ENCODE data around the gene PRIMA1. TPM values are rescaled to one million over a fixed set of nuclear protein-coding genes. Genes with fewer than 3 reads are reported as not detected.

The PRIMA1 gene
- total RNA-seq, 4 donors from 2014 or later = 21.1 to 46.8 (median 35.3) TPM

DNA sequence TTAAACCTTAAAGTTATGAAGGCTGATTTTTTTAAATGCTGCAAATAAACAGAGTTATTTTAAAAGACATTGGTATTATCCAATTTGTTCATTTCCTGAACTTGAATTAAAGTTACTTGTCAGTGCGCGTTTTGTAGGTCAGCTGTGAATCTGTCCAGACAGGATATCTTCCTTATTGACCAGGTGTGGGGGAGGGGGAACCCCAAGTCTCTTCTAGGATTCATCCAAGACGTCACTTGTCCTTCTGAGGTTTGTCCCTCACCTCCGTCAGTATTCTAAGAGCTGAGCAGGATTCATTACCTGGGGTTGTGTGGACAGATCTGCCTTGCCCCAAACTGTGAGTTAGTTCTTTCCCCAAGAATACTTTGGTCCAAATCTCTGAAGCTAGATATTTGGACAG, 8.8 kb upstream of the PRIMA1 start:
- H3K4me3 ChIP-seq = no peak overlapping the region
- 84 to 86% methylated on average over 4 of the region's 4 CpGs for WGBS, 2 donors
- no peaks in the 10 kb centered on the region for H3K36me3 ChIP-seq
- no peaks in the 10 kb centered on the region for H3K4me1 ChIP-seq
- TF ChIP-seq EP300 (IDR thresholded peaks at IDR 0.05) = no peak
- TF ChIP-seq POLR2A (IDR thresholded peaks at IDR 0.05) = no peak
- TF ChIP-seq, protein P1, sequence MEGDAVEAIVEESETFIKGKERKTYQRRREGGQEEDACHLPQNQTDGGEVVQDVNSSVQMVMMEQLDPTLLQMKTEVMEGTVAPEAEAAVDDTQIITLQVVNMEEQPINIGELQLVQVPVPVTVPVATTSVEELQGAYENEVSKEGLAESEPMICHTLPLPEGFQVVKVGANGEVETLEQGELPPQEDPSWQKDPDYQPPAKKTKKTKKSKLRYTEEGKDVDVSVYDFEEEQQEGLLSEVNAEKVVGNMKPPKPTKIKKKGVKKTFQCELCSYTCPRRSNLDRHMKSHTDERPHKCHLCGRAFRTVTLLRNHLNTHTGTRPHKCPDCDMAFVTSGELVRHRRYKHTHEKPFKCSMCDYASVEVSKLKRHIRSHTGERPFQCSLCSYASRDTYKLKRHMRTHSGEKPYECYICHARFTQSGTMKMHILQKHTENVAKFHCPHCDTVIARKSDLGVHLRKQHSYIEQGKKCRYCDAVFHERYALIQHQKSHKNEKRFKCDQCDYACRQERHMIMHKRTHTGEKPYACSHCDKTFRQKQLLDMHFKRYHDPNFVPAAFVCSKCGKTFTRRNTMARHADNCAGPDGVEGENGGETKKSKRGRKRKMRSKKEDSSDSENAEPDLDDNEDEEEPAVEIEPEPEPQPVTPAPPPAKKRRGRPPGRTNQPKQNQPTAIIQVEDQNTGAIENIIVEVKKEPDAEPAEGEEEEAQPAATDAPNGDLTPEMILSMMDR (IDR thresholded peaks at IDR 0.05) = no peak
- H3K27ac ChIP-seq = no peak overlapping the region
- H3K27me3 ChIP-seq = no peaks in the 10 kb centered on the region
- DNase-seq (ENCODE audit: low spot score in 2 of 2) = no peak
- no peaks in the 10 kb centered on the region for H3K9me3 ChIP-seq

DNA sequence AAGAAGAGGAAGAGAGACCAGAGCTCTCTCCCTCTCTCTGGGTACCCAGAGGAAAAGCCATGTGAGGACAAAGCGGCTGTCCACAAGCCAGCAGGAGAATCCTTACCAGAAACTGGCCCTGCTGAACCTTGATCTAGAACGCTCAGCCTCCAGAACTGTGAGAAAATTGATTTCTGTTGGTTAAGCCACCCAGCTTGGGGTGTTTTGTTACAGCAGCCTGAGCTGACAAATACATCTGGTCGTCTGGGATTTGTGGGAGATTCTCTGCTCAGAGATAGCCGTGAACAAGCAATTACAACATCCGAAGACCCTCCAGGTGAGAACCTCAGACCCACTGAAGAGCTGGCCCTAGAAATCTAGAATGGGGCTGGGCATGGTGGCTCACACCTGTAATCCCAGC, 6.5 kb upstream of the PRIMA1 start:
- Histone ChIP-seq H3K4me3 (no peak overlapping the region), H3K27me3 (no peaks in the 10 kb centered on the region), H3K9me3 (no peaks in the 10 kb centered on the region), H3K4me1 (peaks cover 0 to 9% (median 6%) of the 10 kb centered on the region in 4 donors), H3K36me3 (no peaks in the 10 kb centered on the region), H3K27ac (no peak overlapping the region)
- no peak for TF ChIP-seq EP300 (IDR thresholded peaks at IDR 0.05)
- TF ChIP-seq, protein P1 (IDR thresholded peaks at IDR 0.05) = no peak
- no peak for TF ChIP-seq POLR2A (IDR thresholded peaks at IDR 0.05)
- 95% methylated on average over 5 of the region's 5 CpGs for WGBS, 2 donors
- no peak for DNase-seq (ENCODE audit: low spot score in 2 of 2)

DNA sequence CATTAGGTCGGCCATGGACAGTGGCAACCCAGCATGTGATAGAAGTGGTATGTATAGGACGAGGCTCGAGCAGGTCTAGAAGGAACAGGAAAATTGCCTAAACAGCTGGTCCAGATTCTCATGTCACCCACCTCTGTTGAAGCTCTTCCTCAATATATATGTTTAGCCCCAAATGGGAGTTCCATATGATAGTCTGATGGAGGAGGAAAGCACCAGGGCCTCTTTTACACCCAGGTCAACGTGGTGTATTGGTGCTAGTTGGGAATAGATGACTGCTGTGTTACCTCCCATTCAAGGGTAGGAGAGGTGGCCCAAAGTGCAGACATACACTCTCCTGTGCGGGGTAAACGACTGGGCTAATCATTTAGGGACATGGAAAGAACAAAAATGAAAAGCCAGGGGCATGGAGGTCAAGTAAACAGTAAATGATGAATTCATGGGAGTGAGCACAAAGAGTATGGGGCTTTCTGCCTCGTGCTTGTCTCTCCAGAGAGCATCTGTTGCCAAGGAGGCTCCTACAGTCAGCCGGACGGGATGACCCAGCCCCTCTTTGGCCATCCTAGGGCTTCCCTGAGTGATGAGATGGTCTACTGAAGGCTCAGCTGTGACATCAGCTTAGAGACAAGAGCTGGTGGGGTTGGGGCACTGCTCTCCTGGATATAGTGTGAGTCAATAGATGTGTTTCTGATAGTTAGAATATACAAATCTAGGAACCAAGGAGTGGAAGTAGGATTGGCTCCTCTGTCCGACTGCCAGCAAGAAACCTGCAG, 5.5 kb upstream of the PRIMA1 start:
- peaks cover 0 to 19% (median 9%) of the 10 kb centered on the region in 4 donors for H3K4me1 ChIP-seq
- H3K27me3 ChIP-seq = no peaks in the 10 kb centered on the region
- H3K9me3 ChIP-seq = no peaks in the 10 kb centered on the region
- H3K36me3 ChIP-seq = no peaks in the 10 kb centered on the region
- 78 to 82% methylated on average over 10 of the region's 10 CpGs for WGBS, 2 donors
- no peak overlapping the region for H3K27ac ChIP-seq
- TF ChIP-seq, protein P1 (IDR thresholded peaks at IDR 0.05) = no peak
- TF ChIP-seq EP300 (IDR thresholded peaks at IDR 0.05) (no peak), POLR2A (IDR thresholded peaks at IDR 0.05) (no peak)
- DNase-seq (ENCODE audit: low spot score in 2 of 2) = no peak
- H3K4me3 ChIP-seq = no peak overlapping the region

DNA sequence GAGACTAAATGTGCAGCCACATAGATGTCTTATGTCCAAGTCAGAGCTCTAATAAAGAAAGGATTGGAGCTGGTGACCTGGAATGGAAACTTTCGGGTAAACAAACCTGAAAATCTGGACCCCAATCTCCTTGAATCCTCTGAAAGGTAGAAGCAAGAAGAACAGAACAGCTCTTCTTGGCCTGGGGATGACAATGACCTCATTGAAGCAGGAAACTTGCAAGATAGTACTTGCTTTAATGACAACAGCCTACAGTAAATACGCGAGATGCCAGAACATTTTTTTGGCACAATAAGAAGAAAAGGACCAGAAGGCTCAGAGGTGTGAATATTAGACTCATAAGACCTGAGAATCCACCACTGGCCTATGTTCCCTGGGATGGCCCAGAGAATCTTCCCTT, 4.1 kb upstream of the PRIMA1 start:
- no peak overlapping the region for H3K4me3 ChIP-seq
- no peak for DNase-seq (ENCODE audit: low spot score in 2 of 2)
- H3K27me3 ChIP-seq = no peaks in the 10 kb centered on the region
- no peaks in the 10 kb centered on the region for H3K36me3 ChIP-seq
- H3K9me3 ChIP-seq = no peaks in the 10 kb centered on the region
- H3K4me1 ChIP-seq = peaks cover 0 to 27% (median 9%) of the 10 kb centered on the region in 4 donors
- 88 to 92% methylated on average over 3 of the region's 3 CpGs for WGBS, 2 donors
- H3K27ac ChIP-seq = peak overlapping the region in 2 of 4 donors; percentile 15 to 82
- TF ChIP-seq, protein P1 (IDR thresholded peaks at IDR 0.05) = no peak
- TF ChIP-seq EP300 (IDR thresholded peaks at IDR 0.05) (no peak), POLR2A (IDR thresholded peaks at IDR 0.05) (no peak)

DNA sequence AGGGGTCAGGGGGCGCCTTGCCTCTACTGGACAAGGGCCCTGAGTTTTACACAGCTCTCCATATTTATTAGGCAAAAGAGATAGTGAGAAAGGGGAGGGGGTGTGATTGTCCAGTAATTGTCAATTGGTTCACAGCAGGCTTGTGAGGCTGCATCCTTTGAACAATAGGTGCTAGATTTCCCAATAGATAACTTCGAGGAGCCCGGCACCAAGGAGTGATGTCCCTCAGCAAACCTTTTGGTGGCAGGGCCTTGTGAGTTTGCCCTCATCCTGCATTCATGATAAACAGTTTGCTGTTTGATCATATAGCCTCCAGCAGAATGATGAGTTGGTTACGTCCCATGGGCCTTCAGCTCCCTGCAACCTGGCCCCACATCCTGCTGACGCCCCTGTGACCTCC, 2.7 kb upstream of the PRIMA1 start:
- Histone ChIP-seq H3K36me3 (no peaks in the 10 kb centered on the region), H3K27me3 (no peaks in the 10 kb centered on the region), H3K27ac (peak overlapping the region in 3 of 4 donors; percentile 4 to 92 (median 82)), H3K4me1 (peaks cover 0 to 27% (median 9%) of the 10 kb centered on the region in 4 donors), H3K4me3 (no peak overlapping the region), H3K9me3 (no peaks in the 10 kb centered on the region)
- WGBS, 2 donors = 82 to 85% methylated on average over 5 of the region's 5 CpGs
- DNase-seq (ENCODE audit: low spot score in 2 of 2) = no peak
- TF ChIP-seq POLR2A (IDR thresholded peaks at IDR 0.05) = no peak
- TF ChIP-seq, protein P1 (IDR thresholded peaks at IDR 0.05) = no peak
- TF ChIP-seq EP300 (IDR thresholded peaks at IDR 0.05) = no peak

Data from tibial nerve (tissue), 4 donors.